Fibroblast of the aortic adventitia (primary cell): ENCODE data around the gene GRM5. TPM values are rescaled to one million over a fixed set of nuclear protein-coding genes. Genes with fewer than 3 reads are reported as not detected.

Source experiments
- DNase-seq: peaks from one replicate; pipeline ENCODE4 v3.0.0-alpha.2; 2010; ENCODE audit warnings: low read depth
- H3K4me3 ChIP-seq: 2 replicates; pipeline ENCODE4 v1.5.1; 2011; ENCODE audit warnings: low read depth, mild to moderate bottlenecking, control low read depth, low read length, moderate library complexity
- CTCF ChIP-seq: IDR thresholded peaks from 2 replicates; pipeline ENCODE4 v1.5.1; 2011; ENCODE audit warnings: mild to moderate bottlenecking, low read length, control low read depth, inconsistent platforms; ENCODE audit not compliant: insufficient read depth
- total RNA-seq: library from RNA; depleted of rRNA; stranded (reverse); fragments of >200 nt; gene quantifications from 2 replicates; pipeline ENCODE4 v1.2.3, GENCODE V29; 2012; ENCODE audit warnings: low replicate concordance

Gene GRM5
- total RNA-seq, 1 donor = under 0.01 TPM

- no peak for DNase-seq
- TF ChIP-seq CTCF = no peak
- H3K4me3 ChIP-seq = no peak overlapping the region
Observed at GRCh38 chr11:88620568-88621130, 445.1 kb downstream of the GRM5 start.

GRCh38 chr11:88619656-88620385 lies 446.0 kb downstream of the GRM5 start:
- no peak for TF ChIP-seq CTCF
- DNase-seq = no peak
- H3K4me3 ChIP-seq = no peak overlapping the region

GRCh38 chr11:88619071-88619425 lies 446.7 kb downstream of the GRM5 start:
- H3K4me3 ChIP-seq = no peak overlapping the region
- no peak for DNase-seq
- TF ChIP-seq CTCF = no peak

- no peak for TF ChIP-seq CTCF
- no peak overlapping the region for H3K4me3 ChIP-seq
- DNase-seq = no peak
Observed at GRCh38 chr11:88618327-88619070, 447.3 kb downstream of the GRM5 start.

- no peak for TF ChIP-seq CTCF
- H3K4me3 ChIP-seq = no peak overlapping the region
- no peak for DNase-seq
Observed at GRCh38 chr11:88617226-88617625, 448.6 kb downstream of the GRM5 start.

- H3K4me3 ChIP-seq = no peak overlapping the region
- peak; percentile 77 for DNase-seq
- TF ChIP-seq CTCF = no peak
Observed at GRCh38 chr11:88604260-88604659, 461.5 kb downstream of the GRM5 start.
